ENCODE data around the gene AMER1. TPM values are rescaled to one million over a fixed set of nuclear protein-coding genes. Genes with fewer than 3 reads are reported as not detected.

Gene AMER1
- total RNA-seq, 1 experiment from 2014 or later: 6.5 TPM

DNA sequence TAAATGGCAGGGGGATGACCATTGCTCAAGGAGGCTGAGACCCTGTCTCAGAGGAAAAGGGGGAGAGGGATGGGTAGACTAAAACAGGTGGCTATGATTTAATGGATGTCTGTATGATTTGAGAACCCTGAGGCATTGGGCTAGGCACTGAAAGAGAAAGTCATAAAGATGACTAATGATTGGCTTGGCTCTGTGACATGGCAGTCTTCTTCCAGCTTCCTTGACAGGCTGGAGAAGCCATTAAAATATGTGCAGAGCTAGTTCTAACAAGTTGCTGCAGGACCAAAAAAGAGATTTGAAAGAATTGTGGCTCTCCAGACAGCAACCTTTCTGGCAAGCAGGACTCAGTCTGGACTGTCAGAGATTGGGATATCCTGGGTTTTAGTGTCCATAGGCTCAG lies 53.6 kb downstream of the AMER1 start:
- Histone ChIP-seq H2AFZ (no peak overlapping the region), H3K36me3 (ENCODE audit: low read depth) (no peaks in the 10 kb centered on the region), H3F3A (ENCODE audit: insufficient read depth, low read depth) (no peaks in the 10 kb centered on the region), H3K4me3 (no peak overlapping the region), H3K27ac (no peak overlapping the region), H3K9me3 (ENCODE audit: insufficient read depth, low read depth) (no peaks in the 10 kb centered on the region), H3K4me1 (replicated peaks; ENCODE audit: insufficient read depth) (no peaks in the 10 kb centered on the region), H3K4me2 (no peak overlapping the region), H3K9me2 (ENCODE audit: insufficient read depth) (no peaks in the 10 kb centered on the region), H3K27me3 (ENCODE audit: insufficient read depth, low read depth) (no peaks in the 10 kb centered on the region), H3K79me2 (ENCODE audit: low read depth) (no peaks in the 10 kb centered on the region), H4K20me1 (ENCODE audit: insufficient read depth) (no peaks in the 10 kb centered on the region)
- DNase-seq: no peak
- ChIA-PET CTCF (no interaction called here), POLR2A (ENCODE audit: unreplicated experiment) (interaction anchor here (0.6 kb wide), 1 partner anchor 53 kb away, joined by 6 read pairs; the partner anchor contains the start of gene AMER1)
- no TSS peak for BruUV-seq (replicated peaks)
- TF ChIP-seq, protein P1, sequence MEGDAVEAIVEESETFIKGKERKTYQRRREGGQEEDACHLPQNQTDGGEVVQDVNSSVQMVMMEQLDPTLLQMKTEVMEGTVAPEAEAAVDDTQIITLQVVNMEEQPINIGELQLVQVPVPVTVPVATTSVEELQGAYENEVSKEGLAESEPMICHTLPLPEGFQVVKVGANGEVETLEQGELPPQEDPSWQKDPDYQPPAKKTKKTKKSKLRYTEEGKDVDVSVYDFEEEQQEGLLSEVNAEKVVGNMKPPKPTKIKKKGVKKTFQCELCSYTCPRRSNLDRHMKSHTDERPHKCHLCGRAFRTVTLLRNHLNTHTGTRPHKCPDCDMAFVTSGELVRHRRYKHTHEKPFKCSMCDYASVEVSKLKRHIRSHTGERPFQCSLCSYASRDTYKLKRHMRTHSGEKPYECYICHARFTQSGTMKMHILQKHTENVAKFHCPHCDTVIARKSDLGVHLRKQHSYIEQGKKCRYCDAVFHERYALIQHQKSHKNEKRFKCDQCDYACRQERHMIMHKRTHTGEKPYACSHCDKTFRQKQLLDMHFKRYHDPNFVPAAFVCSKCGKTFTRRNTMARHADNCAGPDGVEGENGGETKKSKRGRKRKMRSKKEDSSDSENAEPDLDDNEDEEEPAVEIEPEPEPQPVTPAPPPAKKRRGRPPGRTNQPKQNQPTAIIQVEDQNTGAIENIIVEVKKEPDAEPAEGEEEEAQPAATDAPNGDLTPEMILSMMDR (conservative IDR thresholded peaks at IDR 0.05): no peak
- TF ChIP-seq EZH2 (IDR thresholded peaks at IDR 0.05; ENCODE audit: low read depth): no peak
- intact Hi-C loops (cut with micrococcal nuclease; ENCODE audit: unreplicated experiment): no loop called here

DNA sequence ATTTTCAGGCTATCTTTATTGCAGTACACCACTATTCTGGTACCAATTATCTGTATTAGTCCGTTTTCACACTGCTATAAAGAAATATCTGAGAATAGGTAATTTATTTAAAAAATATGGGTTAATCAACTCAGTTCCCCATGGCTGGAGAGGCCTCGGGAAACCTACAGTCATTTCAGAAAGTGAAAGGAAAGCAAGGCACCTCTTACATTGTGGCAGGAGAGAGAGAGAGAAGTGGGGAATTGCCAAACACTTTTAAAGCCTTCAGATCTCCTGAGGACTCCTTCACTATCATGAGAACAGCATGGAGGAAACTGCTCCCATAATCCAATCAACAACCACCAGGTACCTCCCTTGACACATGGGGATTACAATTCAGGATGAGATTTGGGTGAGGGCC lies 54.7 kb downstream of the AMER1 start:
- Histone ChIP-seq H3K4me1 (replicated peaks; ENCODE audit: insufficient read depth) (no peaks in the 10 kb centered on the region), H3K9me3 (ENCODE audit: insufficient read depth, low read depth) (no peaks in the 10 kb centered on the region), H3K79me2 (ENCODE audit: low read depth) (no peaks in the 10 kb centered on the region), H3K27me3 (ENCODE audit: insufficient read depth, low read depth) (no peaks in the 10 kb centered on the region), H3K4me3 (no peak overlapping the region), H2AFZ (no peak overlapping the region), H3K36me3 (ENCODE audit: low read depth) (no peaks in the 10 kb centered on the region), H3K9me2 (ENCODE audit: insufficient read depth) (no peaks in the 10 kb centered on the region), H3K27ac (no peak overlapping the region), H3K4me2 (no peak overlapping the region), H4K20me1 (ENCODE audit: insufficient read depth) (no peaks in the 10 kb centered on the region), H3F3A (ENCODE audit: insufficient read depth, low read depth) (no peaks in the 10 kb centered on the region)
- intact Hi-C loops (cut with micrococcal nuclease; ENCODE audit: unreplicated experiment): no loop called here
- no peak for DNase-seq
- ChIA-PET CTCF (no interaction called here), POLR2A (ENCODE audit: unreplicated experiment) (no interaction called here)
- TF ChIP-seq EZH2 (IDR thresholded peaks at IDR 0.05; ENCODE audit: low read depth): no peak
- TF ChIP-seq, protein P1 (conservative IDR thresholded peaks at IDR 0.05): no peak
- BruUV-seq (replicated peaks): no TSS peak

Other genes starting within 250 kb of the AMER1 start
- not detected in 2 replicates for gene ASB12, start 24.9 kb upstream of the AMER1 start, total RNA-seq (2021)
- 0.58 and 1.9 TPM in 2 replicates for gene MTMR8, start 189.7 kb upstream of the AMER1 start, total RNA-seq (2021)

Data from PC-9 (cell line).